ENCODE measurements around the gene SAMD4A. TPM values are rescaled to one million over a fixed set of nuclear protein-coding genes. Genes with fewer than 3 reads are reported as not detected.

The SAMD4A gene
- total RNA-seq, 1 experiment from 2014 or later = 9.6 TPM

DNA sequence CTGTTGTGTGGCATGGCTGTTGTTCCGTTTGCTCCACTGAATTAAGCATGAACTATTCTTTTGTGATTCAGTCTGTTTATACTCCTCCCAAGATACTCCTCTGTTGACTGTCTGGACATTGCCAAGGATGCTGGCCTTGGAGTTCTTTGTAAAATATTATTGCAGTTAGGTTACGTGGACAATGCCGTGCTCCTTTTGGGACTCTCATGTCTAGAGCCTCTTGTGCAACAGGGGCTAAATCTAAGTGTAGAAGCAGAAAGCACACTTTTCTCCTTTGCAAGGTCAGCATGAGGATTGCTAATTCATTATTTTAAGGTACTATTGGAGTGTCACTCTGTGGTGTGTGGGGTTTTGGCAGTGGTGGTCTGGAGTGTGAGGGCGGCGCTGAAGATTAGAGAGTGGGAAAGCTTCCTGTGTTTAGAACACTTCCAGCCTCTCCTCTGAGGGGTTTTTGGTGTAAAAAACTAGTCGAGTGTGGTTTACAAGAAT, 125.4 kb downstream of the SAMD4A start:
- no CpG with 5 or more reads among the region's 6 CpGs for WGBS (ENCODE audit: extremely low coverage, insufficient read length, low lambda C conversion rate)
- no peaks in the 10 kb centered on the region for H3K27me3 ChIP-seq (ENCODE audit: insufficient read depth, low read length)
- H3K27me3 Mint-ChIP-seq (ENCODE audit: low read depth) = no peaks in the 10 kb centered on the region

More for the DNA sequence above, 125.4 kb downstream of the SAMD4A start:
- no peak overlapping the region for H2BK12ac ChIP-seq (ENCODE audit: insufficient read length, low read depth, low read length)
- no peaks in the 10 kb centered on the region for H3K4me1 ChIP-seq (ENCODE audit: insufficient read depth, low read length)
- no peaks in the 10 kb centered on the region for H3K9me3 ChIP-seq (ENCODE audit: control insufficient read depth, low read depth, low read length)
- no peaks in the 10 kb centered on the region for H3K23me2 ChIP-seq (ENCODE audit: insufficient read length, low read depth, low read length, poor library complexity, severe bottlenecking)
- H3K9ac ChIP-seq (ENCODE audit: extremely low read depth, insufficient read length, low read length) = no peak overlapping the region
- peaks cover 3% of the 10 kb centered on the region for H4K20me1 ChIP-seq (ENCODE audit: control insufficient read depth, insufficient read depth, insufficient read length)
- Mint-ChIP-seq H3K4me3 (no peak overlapping the region), H3K36me3 (ENCODE audit: insufficient read depth in 1 of 3, low read depth in 3 of 3) (no peaks in the 10 kb centered on the region), H3K9me3 (no peaks in the 10 kb centered on the region), H3K4me1 (peaks cover 4 to 8% of the 10 kb centered on the region in 2 experiments; a peak in 3 of 4 replicates), H3K27ac (peak overlapping the region in 1 of 3 experiments; percentile 23; a peak in 2 of 7 replicates)
- no peak overlapping the region for H3K18ac ChIP-seq (ENCODE audit: insufficient read length, low read depth, low read length)
- H3K14ac ChIP-seq (ENCODE audit: insufficient read depth, low read length) = no peak overlapping the region
- H3K79me2 ChIP-seq (ENCODE audit: insufficient read depth, low read length) = no peaks in the 10 kb centered on the region
- H2BK5ac ChIP-seq (ENCODE audit: insufficient read length, low read length) = no peak overlapping the region
- no peak overlapping the region for H3K56ac ChIP-seq (ENCODE audit: insufficient read length, low read depth, low read length)
- H2BK120ac ChIP-seq (ENCODE audit: low read depth, low read length, poor library complexity, severe bottlenecking) = no peak overlapping the region
- H3K4me2 ChIP-seq (ENCODE audit: insufficient read depth, insufficient read length, low read length) = no peak overlapping the region
- no peak overlapping the region for H2AK5ac ChIP-seq (ENCODE audit: insufficient read length, low read length)
- H4K5ac ChIP-seq (ENCODE audit: insufficient read length, low read depth, low read length) = no peak overlapping the region
- no peak overlapping the region for H3K4ac ChIP-seq (ENCODE audit: low read depth, low read length)
- no peak overlapping the region for H3K23ac ChIP-seq (ENCODE audit: insufficient read length, low read depth, low read length)
- no peak for DNase-seq
- no peak overlapping the region for H2BK15ac ChIP-seq (ENCODE audit: low read depth, low read length)
- TF ChIP-seq, protein P1, sequence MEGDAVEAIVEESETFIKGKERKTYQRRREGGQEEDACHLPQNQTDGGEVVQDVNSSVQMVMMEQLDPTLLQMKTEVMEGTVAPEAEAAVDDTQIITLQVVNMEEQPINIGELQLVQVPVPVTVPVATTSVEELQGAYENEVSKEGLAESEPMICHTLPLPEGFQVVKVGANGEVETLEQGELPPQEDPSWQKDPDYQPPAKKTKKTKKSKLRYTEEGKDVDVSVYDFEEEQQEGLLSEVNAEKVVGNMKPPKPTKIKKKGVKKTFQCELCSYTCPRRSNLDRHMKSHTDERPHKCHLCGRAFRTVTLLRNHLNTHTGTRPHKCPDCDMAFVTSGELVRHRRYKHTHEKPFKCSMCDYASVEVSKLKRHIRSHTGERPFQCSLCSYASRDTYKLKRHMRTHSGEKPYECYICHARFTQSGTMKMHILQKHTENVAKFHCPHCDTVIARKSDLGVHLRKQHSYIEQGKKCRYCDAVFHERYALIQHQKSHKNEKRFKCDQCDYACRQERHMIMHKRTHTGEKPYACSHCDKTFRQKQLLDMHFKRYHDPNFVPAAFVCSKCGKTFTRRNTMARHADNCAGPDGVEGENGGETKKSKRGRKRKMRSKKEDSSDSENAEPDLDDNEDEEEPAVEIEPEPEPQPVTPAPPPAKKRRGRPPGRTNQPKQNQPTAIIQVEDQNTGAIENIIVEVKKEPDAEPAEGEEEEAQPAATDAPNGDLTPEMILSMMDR (conservative IDR thresholded peaks at IDR 0.05) = no peak
- no peak overlapping the region for H4K91ac ChIP-seq (ENCODE audit: insufficient read length, low read depth, low read length)
- no peak overlapping the region for H3T11ph ChIP-seq (ENCODE audit: low read length)
- H3K79me1 ChIP-seq (ENCODE audit: insufficient read depth, low read depth, low read length, poor library complexity, severe bottlenecking) = no peaks in the 10 kb centered on the region
- no peak overlapping the region for H2AFZ ChIP-seq (ENCODE audit: low read length)
- no peak overlapping the region for H4K8ac ChIP-seq (replicated peaks; ENCODE audit: insufficient read length, low read depth, low read length)
- H3K27ac ChIP-seq (ENCODE audit: insufficient read length, low read depth, low read length) = no peak overlapping the region
- H2BK20ac ChIP-seq (ENCODE audit: low read depth, low read length, poor library complexity, severe bottlenecking) = no peak overlapping the region
